NOMO-1 (cell line): ENCODE results near the gene FAM25C.
"Not testable (repeated sequence)": the region's sequence is repeated elsewhere in the genome, so short reads cannot be mapped to it uniquely, and the experiment has no call there.

Source experiments
- DNase-seq, 2 experiments: peaks; one replicate each; lab custom pipeline; 2025; ENCODE audit not compliant: unreplicated experiment in 2 of 2; lab: John Stamatoyannopoulos, UW

Gene FAM25C

GRCh38 chr10:47959677-47960076, 39.9 kb downstream of the FAM25C start:
- not testable (repeated sequence) for DNase-seq

- not testable (repeated sequence) for DNase-seq
Observed at GRCh38 chr10:47957158-47957557, 42.4 kb downstream of the FAM25C start.

- DNase-seq = peak in 1 of 2 experiments; percentile 45
Observed at GRCh38 chr10:47947424-47947823, 52.2 kb downstream of the FAM25C start.
